GM21367 (cell line): ENCODE data around the gene HCFC1.

Experiments used
- ATAC-seq: cut with Tn5 transposase; IDR thresholded peaks from one replicate; pipeline ENCODE4 v1.9.1; 2021; ENCODE audit not compliant: unreplicated experiment

The HCFC1 gene

GRCh38 chrX:153944140-153944799, 27.3 kb downstream of the HCFC1 start, which contains the start of gene RENBP:
TSS of gene RENBP (minus strand) at chrX:153944643. CDS start at chrX:153944610, 33 bp downstream.
- no peak for ATAC-seq

- ATAC-seq, result no peak
Measured at GRCh38 chrX:153941336-153942252, 30.0 kb downstream of the HCFC1 start.

- ATAC-seq, result no peak
Measured at GRCh38 chrX:153939573-153939972, 32.0 kb downstream of the HCFC1 start.

GRCh38 chrX:153938226-153938786, 33.3 kb downstream of the HCFC1 start:
- ATAC-seq, result no peak

GRCh38 chrX:153937056-153937455, 34.6 kb downstream of the HCFC1 start:
- ATAC-seq, result no peak

GRCh38 chrX:153935326-153935851, 36.2 kb downstream of the HCFC1 start:
- ATAC-seq, result no peak

GRCh38 chrX:153934762-153935325, 36.8 kb downstream of the HCFC1 start, which contains the start of gene NAA10:
TSS of gene NAA10 (minus strand) at chrX:153935037. CDS start at chrX:153934904, 133 bp downstream.
- ATAC-seq, result peak; percentile 82

GRCh38 chrX:153934148-153934761, 37.4 kb downstream of the HCFC1 start:
- ATAC-seq, result no peak

- ATAC-seq, result no peak
Measured at GRCh38 chrX:153933748-153934147, 37.9 kb downstream of the HCFC1 start.

GRCh38 chrX:153932220-153932915, 39.2 kb downstream of the HCFC1 start:
- no peak for ATAC-seq

GRCh38 chrX:153931748-153932147, 39.9 kb downstream of the HCFC1 start:
- no peak for ATAC-seq

- no peak for ATAC-seq
Measured at GRCh38 chrX:153931151-153931550, 40.5 kb downstream of the HCFC1 start.

- no peak for ATAC-seq
Measured at GRCh38 chrX:153930011-153930910, 41.4 kb downstream of the HCFC1 start.

GRCh38 chrX:153929576-153929975, 42.0 kb downstream of the HCFC1 start:
- no peak for ATAC-seq

- no peak for ATAC-seq
Measured at GRCh38 chrX:153928846-153929245, 42.8 kb downstream of the HCFC1 start.

- ATAC-seq, result peak; percentile 66
Measured at GRCh38 chrX:153927922-153928760, 43.5 kb downstream of the HCFC1 start.

- ATAC-seq, result no peak
Measured at GRCh38 chrX:153927672-153927921, 44.0 kb downstream of the HCFC1 start.
